ENCODE measurements around the gene FBXO3.
"Not testable (repeated sequence)": the region's sequence is repeated elsewhere in the genome, so short reads cannot be mapped to it uniquely, and the experiment has no call there.

FBXO3 gene, protein sequence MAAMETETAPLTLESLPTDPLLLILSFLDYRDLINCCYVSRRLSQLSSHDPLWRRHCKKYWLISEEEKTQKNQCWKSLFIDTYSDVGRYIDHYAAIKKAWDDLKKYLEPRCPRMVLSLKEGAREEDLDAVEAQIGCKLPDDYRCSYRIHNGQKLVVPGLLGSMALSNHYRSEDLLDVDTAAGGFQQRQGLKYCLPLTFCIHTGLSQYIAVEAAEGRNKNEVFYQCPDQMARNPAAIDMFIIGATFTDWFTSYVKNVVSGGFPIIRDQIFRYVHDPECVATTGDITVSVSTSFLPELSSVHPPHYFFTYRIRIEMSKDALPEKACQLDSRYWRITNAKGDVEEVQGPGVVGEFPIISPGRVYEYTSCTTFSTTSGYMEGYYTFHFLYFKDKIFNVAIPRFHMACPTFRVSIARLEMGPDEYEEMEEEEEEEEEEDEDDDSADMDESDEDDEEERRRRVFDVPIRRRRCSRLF

DNA sequence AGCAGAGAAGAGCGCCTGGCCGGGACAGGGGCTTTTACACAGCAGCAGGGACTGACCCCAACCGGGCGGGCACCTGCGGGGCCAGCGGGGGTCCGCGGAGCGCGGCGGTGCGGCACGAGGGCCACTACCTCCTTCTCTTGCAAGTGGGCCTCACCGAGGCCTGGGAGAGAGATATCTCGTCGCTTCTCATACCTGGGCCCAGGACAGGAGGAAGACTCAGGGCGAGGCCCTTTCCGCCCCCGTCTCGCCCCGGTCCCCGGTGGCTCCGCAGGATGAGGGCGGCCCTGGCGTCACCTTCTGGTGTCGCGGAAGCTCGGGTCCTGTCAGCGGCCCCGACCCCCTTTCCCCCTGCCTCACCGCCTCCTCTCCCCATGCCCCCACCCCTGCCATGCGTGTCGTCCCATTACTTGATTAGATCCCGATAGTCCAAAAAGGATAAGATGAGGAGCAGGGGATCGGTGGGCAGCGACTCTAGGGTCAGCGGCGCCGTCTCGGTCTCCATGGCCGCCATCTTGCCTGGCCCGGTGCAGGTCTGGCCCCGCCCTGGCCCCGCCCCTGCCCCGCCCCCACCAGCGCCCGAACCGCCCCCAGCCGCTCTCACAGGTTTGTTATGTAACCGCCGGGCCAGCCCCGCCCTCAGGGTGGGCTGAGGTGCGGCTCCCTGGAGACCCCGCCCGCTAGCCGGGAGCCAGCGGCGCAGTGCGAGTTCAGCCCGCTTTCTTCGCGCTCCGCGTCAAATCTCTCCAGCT, at the start of gene FBXO3:
TSS of gene FBXO3 (minus strand) at position 534 of the 749 bp plus-strand sequence. CDS start at position 511, 23 bp downstream.
- TF ChIP-seq, protein P1, sequence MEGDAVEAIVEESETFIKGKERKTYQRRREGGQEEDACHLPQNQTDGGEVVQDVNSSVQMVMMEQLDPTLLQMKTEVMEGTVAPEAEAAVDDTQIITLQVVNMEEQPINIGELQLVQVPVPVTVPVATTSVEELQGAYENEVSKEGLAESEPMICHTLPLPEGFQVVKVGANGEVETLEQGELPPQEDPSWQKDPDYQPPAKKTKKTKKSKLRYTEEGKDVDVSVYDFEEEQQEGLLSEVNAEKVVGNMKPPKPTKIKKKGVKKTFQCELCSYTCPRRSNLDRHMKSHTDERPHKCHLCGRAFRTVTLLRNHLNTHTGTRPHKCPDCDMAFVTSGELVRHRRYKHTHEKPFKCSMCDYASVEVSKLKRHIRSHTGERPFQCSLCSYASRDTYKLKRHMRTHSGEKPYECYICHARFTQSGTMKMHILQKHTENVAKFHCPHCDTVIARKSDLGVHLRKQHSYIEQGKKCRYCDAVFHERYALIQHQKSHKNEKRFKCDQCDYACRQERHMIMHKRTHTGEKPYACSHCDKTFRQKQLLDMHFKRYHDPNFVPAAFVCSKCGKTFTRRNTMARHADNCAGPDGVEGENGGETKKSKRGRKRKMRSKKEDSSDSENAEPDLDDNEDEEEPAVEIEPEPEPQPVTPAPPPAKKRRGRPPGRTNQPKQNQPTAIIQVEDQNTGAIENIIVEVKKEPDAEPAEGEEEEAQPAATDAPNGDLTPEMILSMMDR (conservative IDR thresholded peaks at IDR 0.05; ENCODE audit: low read depth, low read length): no peak
- Histone ChIP-seq H4K20me1 (ENCODE audit: insufficient read depth) (no peaks in the 10 kb centered on the region), H3K27ac (peak within 1 kb of the TSS; percentile 23; the same call in 1 of the 2 replicates), H3K4me2 (peak within 1 kb of the TSS; percentile 98), H2AFZ (ENCODE audit: low read depth) (peak within 1 kb of the TSS; percentile 94), H3K79me2 (ENCODE audit: insufficient read depth, low read depth) (peaks cover 24% of the 10 kb centered on the region; the same call in 1 of the 2 replicates), H3K27me3 (ENCODE audit: insufficient read depth, low read depth) (no peaks in the 10 kb centered on the region), H3K4me1 (ENCODE audit: low read depth, poor library complexity, severe bottlenecking) (peaks cover 56% of the 10 kb centered on the region), H3K9ac (peak within 1 kb of the TSS; percentile 55; the same call in 1 of the 2 replicates), H3K36me3 (ENCODE audit: insufficient read depth) (no peaks in the 10 kb centered on the region), H3K4me3 (IDR thresholded peaks at IDR 0.05; ENCODE audit: insufficient read depth, low read depth, low read length) (peak within 1 kb of the TSS; percentile 41)

DNA sequence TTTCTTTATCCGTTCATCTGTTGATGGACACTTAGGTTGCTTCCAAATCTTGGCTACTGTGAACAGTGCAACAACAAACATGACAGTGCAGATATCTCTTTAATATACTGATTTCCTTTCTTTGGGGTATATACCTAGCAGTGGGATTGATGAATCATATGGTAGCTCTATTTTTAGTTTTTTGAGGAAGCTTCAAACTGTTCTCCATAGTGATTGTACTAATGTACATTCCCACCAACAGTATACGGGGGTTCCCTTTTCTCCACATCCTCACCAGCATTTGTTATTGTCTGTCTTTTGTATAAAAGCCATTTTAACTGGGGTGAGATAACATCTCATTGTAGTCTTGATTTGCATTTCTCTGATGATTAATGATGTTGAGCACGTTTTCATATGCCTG, 48.7 kb upstream of the FBXO3 start:
- not testable (repeated sequence) for H3K27me3 ChIP-seq (ENCODE audit: insufficient read depth, low read depth); H3K36me3 ChIP-seq (ENCODE audit: insufficient read depth); H3K4me1 ChIP-seq (ENCODE audit: low read depth, poor library complexity, severe bottlenecking); H3K4me2 ChIP-seq; H3K27ac ChIP-seq; H2AFZ ChIP-seq (ENCODE audit: low read depth); H3K9ac ChIP-seq; H3K4me3 ChIP-seq (IDR thresholded peaks at IDR 0.05; ENCODE audit: insufficient read depth, low read depth, low read length); H3K79me2 ChIP-seq (ENCODE audit: insufficient read depth, low read depth); H4K20me1 ChIP-seq (ENCODE audit: insufficient read depth)

DNA sequence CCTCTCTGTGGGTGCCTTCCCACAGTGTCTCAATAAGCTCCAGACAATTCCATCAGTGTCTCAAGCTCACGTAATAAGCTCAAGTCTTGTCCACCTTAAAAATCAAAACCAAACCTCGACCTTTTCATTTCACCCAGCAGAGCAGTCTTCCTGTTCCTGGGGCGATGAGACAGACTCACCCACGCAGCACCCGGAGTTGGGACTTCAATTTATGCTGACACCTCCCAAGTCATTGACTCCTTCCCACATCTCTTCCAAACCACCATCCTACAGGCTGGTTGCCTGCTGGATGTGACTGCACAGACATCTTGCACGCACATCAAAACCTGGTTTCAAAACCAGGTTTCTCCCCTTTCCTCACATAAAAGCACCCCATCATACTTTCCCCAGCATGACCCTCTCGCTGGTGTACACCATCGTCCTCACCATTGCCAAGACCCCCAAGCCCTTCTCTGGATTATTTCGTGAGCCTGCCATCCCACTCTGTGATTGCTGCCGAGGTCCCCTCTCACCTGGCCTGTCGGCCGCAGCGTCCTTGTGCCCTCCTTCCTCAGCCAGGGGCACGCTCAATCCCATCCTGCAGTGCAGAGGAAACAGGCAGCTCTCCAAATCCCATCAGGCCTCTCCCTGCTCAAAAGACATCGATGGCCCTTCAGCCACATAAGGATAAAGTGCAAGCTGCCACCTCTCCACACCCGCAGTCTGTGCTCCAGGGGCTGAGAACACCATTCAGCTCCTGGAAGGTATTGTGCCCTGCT, 45.1 kb upstream of the FBXO3 start:
- H3K36me3 ChIP-seq (ENCODE audit: insufficient read depth): no peaks in the 10 kb centered on the region

DNA sequence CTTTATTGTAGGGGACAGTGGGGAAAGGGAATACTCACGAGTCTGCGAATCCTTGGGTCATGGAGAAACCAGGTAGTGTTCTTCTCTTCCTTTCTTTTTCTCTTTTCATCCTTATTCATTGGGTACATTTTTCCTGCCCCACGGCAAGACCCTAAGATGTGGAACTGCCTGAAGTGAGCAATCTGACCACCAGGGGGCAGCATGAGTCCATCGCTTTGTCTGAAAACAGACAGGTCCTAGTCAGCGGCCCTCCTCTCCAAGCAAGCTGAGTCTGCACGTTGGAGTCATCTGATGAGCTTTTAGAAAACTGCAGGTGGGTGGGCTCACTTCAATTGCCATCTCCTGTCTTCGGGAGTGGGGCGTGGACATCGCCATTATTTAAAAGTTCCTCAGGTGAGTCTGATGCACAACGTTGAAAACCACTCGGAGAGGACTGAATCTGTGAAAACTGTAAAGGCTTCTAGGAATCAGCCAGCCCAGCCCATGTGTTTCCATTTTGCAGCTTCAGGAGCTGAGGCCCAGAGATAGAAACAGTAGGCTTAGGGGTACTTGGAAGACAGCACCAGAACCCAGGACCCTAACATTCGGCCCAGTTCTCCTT, 34.0 kb upstream of the FBXO3 start:
- no peaks in the 10 kb centered on the region for H4K20me1 ChIP-seq (ENCODE audit: insufficient read depth)
- H2AFZ ChIP-seq (ENCODE audit: low read depth): no peak overlapping the region
- H3K4me2 ChIP-seq: no peak overlapping the region
- H3K79me2 ChIP-seq (ENCODE audit: insufficient read depth, low read depth): no peaks in the 10 kb centered on the region
- H3K27ac ChIP-seq: no peak overlapping the region
- H3K27me3 ChIP-seq (ENCODE audit: insufficient read depth, low read depth): no peaks in the 10 kb centered on the region
- H3K4me3 ChIP-seq (IDR thresholded peaks at IDR 0.05; ENCODE audit: insufficient read depth, low read depth, low read length): no peak overlapping the region
- peaks cover 7% of the 10 kb centered on the region for H3K4me1 ChIP-seq (ENCODE audit: low read depth, poor library complexity, severe bottlenecking)
- TF ChIP-seq, protein P1 (conservative IDR thresholded peaks at IDR 0.05; ENCODE audit: low read depth, low read length): peak; percentile 91
- H3K36me3 ChIP-seq (ENCODE audit: insufficient read depth): no peaks in the 10 kb centered on the region
- H3K9ac ChIP-seq: no peak overlapping the region

More for the DNA sequence above, 45.1 kb upstream of the FBXO3 start:
- Histone ChIP-seq H4K20me1 (ENCODE audit: insufficient read depth) (no peaks in the 10 kb centered on the region), H2AFZ (ENCODE audit: low read depth) (no peak overlapping the region), H3K27me3 (ENCODE audit: insufficient read depth, low read depth) (no peaks in the 10 kb centered on the region), H3K79me2 (ENCODE audit: insufficient read depth, low read depth) (no peaks in the 10 kb centered on the region), H3K4me3 (IDR thresholded peaks at IDR 0.05; ENCODE audit: insufficient read depth, low read depth, low read length) (no peak overlapping the region), H3K27ac (no peak overlapping the region), H3K4me1 (ENCODE audit: low read depth, poor library complexity, severe bottlenecking) (no peaks in the 10 kb centered on the region), H3K9ac (no peak overlapping the region), H3K4me2 (no peak overlapping the region)
- TF ChIP-seq, protein P1 (conservative IDR thresholded peaks at IDR 0.05; ENCODE audit: low read depth, low read length): no peak
